Measurements from ENCODE around the gene PRKAR2A. TPM values are rescaled to one million over a fixed set of nuclear protein-coding genes. Genes with fewer than 3 reads are reported as not detected.

PRKAR2A gene
- total and polyA plus RNA-seq, 9 of the 15 experiments (the other 6 are each of a cell fraction or from before 2014, with no cell fraction given): 15.9 to 84.5 (median 37.6) TPM

GRCh38 chr3:48837163-48837562 lies 10.5 kb downstream of the PRKAR2A start:
- Histone ChIP-seq H3K27ac (ENCODE audit: extremely low read depth, low read depth, low read length) (no peak overlapping the region), H2AFZ (ENCODE audit: low read depth, low read length) (no peak overlapping the region), H3K27me3 (ENCODE audit: control insufficient read depth in 2 of 2, insufficient read depth in 2 of 2, low read length in 2 of 2) (no peaks in the 10 kb centered on the region), H3K4me1 (replicated peaks in 1 of 2; ENCODE audit: control insufficient read depth in 2 of 2, insufficient read depth in 2 of 2, low read length in 2 of 2) (peaks cover 3 to 6% of the 10 kb centered on the region in 2 experiments; a peak in 2 of 5 replicates), H3K79me2 (ENCODE audit: control insufficient read depth, insufficient read depth, low read length) (peaks cover 55% of the 10 kb centered on the region), H4K20me1 (replicated peaks; ENCODE audit: control insufficient read depth, insufficient read depth, low read length) (no peaks in the 10 kb centered on the region), H3K4me2 (ENCODE audit: insufficient read depth, low read length) (no peak overlapping the region), H3K4me3 (no peak overlapping the region), H3K9me1 (ENCODE audit: control insufficient read depth, insufficient read depth, low read length) (no peaks in the 10 kb centered on the region), H3K9me3 (replicated peaks; ENCODE audit: control insufficient read depth, insufficient read depth, low read depth, low read length) (no peaks in the 10 kb centered on the region), H3K9ac (ENCODE audit: insufficient read depth in 1 of 2, low read depth in 2 of 2, low read length in 2 of 2) (no peak overlapping the region), H3K36me3 (ENCODE audit: control insufficient read depth, insufficient read depth, low read length) (no peaks in the 10 kb centered on the region)
- intact Hi-C loops (cut with micrococcal nuclease) (no loop called here), in situ Hi-C loops (cut with MboI) (no loop called here)
- DNase-seq (ENCODE audit: extremely low read depth in 1 of 4, low spot score in 3 of 4) (no peak), ATAC-seq (no peak), FAIRE-seq (no peak)
- CTCF ChIA-PET (ENCODE audit: low intra/inter-chr PET ratio): no interaction called here
- WGBS (ENCODE audit: insufficient coverage, low coverage, missing lambda C conversion rate): 83% methylated on average over 2 of the region's 2 CpGs
- POLR2A ChIA-PET: interaction anchor here (0.6 kb wide), 1 partner anchor 15 kb away, joined by 3 read pairs; no protein-coding TSS in a partner anchor
- BruUV-seq (replicated peaks): no TSS peak
- TF ChIP-seq ZNF318 (IDR thresholded peaks at IDR 0.05; ENCODE audit: borderline replicate concordance in 1 of 2, low read depth in 1 of 2) (no peak), NELFE (IDR thresholded peaks at IDR 0.05; ENCODE audit: insufficient read depth, insufficient read length) (no peak), ZFP36 (IDR thresholded peaks at IDR 0.05; ENCODE audit: low read depth, low read length, partially characterized antibody) (no peak), MTA1 (IDR thresholded peaks at IDR 0.05; ENCODE audit: borderline replicate concordance) (no peak), ZC3H11A (IDR thresholded peaks at IDR 0.05; ENCODE audit: low read depth, low read length) (no peak), KLF16 (IDR thresholded peaks at IDR 0.05) (no peak), ZNF277 (CRISPR knock-in tag; IDR thresholded peaks at IDR 0.05; ENCODE audit: borderline replicate concordance) (no peak), GABPB2 (CRISPR knock-in tag; conservative IDR thresholded peaks at IDR 0.05) (no peak), CCAR2 (IDR thresholded peaks at IDR 0.05; ENCODE audit: low read depth, low read length) (no peak), ZNF717 (CRISPR knock-in tag; IDR thresholded peaks at IDR 0.05) (no peak), ELK1 (CRISPR knock-in tag; IDR thresholded peaks at IDR 0.05) (no peak), GTF2F1 (IDR thresholded peaks at IDR 0.05; ENCODE audit: low read depth, low read length) (no peak), CBX8 (IDR thresholded peaks at IDR 0.05; ENCODE audit: borderline replicate concordance, extremely low read depth, low read depth, low read length, poor library complexity, severe bottlenecking) (no peak)

Data from K562 (cell line).